Measurements from ENCODE around the gene PIK3CG.
"Not testable (repeated sequence)": the region's sequence is repeated elsewhere in the genome, so short reads cannot be mapped to it uniquely, and the experiment has no call there.

Gene PIK3CG

DNA sequence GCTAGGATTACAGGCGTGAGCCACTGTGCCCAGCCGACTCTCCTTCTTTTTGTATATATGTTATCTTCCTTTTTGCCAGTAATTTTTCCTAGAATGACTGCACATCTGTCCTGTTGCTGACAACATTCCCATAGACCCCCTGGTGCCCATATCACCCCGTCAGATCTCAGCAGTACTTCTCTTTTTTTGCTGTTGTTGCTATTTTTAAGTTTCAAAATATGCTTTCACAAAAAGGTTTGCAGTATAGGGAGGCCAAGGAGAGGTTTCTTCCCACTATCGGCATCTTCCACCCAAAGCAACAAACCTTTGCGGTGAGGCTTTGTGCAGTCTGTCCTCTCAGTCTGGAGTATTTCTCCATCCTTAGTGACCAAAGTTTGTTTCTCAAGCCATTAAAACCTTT, 23.1 kb downstream of the PIK3CG start:
- DNase-seq: no peak

DNA sequence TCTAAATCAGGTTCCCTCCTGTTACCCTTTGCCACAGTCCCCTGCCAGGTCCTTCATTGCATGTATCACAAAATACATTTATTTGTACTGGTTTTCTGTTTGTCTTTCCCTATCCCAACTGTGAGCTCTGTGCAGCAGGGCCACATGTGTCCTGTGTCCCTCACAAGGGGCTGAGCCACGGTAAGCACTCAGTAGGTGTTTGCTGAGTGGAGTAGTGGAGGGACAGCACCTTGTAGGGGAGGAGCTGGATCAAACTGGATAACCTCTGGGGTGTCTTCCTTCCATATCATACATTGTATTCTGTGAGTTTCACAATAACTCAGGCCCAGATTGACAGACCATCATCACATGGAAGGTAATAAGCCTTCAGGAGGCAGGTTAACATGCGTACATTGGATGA, 25.9 kb downstream of the PIK3CG start:
- no peak for DNase-seq

DNA sequence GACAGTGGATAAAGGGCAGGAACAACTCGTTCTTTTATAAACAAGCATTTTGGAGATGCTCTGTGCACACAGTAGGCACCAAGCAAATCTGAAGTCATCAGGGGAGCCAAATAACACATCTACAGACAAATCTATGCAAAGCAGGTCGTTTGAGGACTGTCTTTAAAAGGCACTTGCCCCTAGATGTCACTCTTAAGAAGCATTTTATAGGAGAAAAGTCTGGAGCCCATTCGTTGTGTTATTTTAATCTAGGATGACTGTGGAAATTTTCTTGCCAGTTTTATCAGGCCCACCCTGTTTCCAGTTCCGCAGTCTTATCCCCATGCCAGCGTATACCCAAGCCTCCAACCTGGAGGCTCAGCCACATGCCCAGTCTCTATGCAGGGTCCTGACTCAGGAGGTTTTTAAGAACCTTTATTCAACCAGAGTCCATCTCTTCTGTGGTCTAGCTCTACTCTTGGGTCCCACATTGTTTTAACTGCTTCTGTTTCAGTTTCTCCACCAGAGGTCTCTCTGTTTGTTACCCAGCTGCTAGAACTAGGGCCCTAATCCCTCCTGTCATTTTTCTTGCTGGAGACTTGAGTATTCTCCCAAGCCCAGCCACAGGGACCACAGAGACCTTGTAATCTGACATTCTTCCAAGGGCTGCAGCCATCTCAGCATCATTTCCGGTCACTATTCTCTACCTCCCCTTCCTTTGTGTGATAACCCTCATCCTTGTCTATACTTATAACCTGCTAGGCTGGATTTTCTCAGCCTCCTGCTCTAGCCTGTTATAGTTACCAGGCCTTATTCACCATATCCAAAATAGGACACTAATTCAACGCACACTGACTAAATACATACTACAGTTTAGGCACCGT, 26.7 kb downstream of the PIK3CG start:
- DNase-seq: no peak

DNA sequence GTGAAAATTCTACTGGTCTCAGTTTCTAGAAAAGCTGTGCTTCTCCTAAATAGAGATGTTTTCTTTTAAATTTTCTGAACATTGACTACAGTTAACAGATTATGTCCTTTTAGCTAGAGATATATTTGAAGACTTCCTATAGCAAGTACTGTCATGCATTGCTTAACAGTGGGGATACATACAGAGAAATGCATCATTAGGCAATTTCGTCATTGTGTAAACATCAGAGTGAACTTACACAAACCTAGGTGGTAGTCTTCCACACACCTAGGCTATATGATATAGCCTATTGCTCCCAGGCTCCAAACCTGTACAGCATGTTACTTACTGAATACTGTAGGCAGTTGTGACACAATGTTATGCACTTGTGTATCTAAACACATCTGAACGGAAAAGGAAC, 28.5 kb downstream of the PIK3CG start:
- DNase-seq: no peak

DNA sequence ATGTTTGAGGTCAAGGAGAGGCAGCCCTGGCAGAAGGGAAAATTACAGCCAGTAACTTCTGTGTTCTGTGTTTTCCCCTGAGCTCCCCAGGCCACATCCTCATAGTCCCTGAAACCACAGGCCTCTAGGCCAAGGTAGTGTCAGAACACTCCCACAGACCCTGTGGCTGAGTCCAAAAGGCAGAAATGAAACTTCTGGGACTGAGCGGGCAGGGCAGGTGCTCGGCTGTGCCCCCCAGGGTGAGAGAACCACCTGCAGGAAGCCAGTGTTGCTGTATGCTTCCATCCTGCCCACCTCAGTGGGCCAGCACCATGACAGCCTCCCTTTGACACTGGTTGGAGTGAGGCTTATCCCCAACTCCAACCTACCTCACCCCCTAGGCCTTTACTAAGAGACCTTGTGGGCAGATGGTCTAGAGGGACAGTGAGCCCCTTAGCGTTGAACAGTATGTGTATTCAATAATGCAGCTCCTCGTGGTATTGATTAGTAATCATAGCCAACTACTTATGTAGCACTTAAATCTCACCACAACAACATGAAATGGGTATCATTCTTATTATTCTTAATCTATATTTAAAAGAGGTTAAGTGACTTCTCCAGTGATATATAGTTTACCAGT, 30.3 kb downstream of the PIK3CG start:
- DNase-seq: no peak

DNA sequence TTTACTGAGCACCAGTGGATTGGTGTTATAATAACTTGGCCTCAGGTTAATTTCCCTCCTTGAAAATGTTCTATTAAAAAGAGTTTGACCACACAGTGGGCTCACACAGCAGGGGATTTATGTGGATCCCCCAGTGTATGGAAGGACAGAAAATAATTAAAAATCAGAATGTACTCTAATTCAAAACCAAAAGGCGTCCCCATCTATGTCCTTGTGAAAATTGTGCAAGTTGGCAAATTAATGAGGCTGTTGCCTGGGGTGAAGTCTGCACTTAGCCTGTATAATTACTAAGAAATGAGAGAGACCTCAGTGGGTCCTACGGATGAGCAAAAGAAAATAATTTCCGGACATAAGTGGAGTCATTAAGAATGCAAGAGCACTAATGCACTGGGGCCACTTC, 31.1 kb downstream of the PIK3CG start:
- no peak for DNase-seq

DNA sequence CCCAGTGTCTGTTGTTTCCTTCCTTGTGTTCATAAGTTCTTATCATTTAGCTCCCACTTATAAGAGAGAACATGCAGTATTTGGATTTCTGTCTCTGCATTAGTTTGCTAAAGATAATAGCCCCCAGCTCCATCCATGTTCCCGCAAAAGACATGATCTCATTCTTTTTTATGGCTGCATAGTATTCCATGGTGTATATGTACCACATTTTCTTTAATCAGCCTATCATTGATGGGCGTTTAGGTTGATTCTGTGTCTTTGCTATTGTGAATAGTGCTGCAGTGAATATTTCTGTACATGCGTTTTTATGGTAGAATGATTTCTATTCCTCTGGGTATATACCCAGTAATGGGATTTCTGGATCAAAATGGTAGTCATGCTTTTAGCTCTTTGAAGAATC, 32.5 kb downstream of the PIK3CG start:
- not testable (repeated sequence) for DNase-seq

DNA sequence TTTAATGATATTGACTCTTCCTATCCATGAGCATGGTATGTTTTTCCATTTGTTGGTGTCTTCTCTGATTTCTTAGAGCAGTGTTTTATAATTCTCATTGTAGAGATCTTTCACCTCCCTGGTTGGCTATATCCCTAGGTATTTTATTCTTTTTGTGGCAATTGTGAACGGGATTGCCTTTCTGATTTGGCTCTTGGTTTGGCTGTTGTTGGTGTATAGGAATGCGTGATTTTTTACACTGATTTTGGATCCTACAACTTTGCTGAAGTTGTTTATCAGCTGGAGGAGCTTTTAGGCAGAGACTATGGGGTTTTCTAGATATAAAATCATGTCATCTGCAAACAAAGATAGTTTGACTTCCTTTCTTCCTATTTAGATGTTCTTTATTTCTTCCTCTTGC, 33.9 kb downstream of the PIK3CG start:
- DNase-seq: not testable (repeated sequence)

DNA sequence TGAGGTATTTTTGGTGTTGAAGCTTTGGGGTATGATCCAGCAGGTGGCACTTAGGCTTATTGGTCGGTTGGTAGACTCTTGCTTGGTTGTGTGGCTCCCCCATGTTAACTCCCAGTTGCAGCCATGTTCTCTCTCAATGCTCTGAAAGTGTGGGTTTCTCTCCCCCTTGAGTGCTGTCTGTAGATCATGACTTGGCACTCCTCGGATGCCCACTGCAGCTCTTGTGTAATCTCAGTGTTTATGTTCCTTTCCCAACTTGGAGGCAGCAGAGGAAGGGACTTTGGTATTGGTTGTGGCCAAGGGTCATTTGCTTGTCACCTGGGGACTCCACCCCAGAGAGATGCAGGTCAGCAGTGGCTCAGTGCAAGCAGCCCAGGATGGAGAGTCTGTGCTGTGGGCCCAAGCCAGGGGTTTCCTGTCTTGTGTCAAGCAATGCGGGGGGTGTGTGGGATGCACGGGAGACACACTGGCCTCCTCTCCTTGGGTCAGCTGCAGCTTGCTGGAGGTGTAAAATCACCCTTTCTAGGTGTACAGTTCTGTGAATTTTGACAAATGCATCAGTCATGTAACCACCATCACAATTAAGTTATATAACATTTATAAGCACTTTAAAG, 36.9 kb downstream of the PIK3CG start:
- DNase-seq: no peak

DNA sequence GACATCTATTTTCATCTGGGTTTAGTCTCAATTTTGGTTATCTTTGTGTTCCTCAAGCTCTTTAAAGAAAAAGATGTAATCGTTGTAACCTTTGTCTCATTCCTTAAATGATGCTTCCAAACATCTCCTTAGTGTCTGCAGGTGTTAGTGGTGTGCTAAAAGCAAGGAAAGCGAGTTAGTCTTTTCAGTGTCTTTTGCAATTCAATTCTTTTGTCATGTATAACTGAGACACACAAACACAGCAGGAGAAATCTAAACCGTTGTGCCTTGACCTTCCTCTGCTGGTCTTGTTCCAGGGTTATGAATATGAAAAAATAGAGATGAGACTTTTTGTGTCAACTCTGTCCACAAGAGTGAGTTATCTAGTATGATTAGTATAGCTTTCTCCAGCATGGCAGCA, 40.7 kb downstream of the PIK3CG start:
- DNase-seq: no peak

DNA sequence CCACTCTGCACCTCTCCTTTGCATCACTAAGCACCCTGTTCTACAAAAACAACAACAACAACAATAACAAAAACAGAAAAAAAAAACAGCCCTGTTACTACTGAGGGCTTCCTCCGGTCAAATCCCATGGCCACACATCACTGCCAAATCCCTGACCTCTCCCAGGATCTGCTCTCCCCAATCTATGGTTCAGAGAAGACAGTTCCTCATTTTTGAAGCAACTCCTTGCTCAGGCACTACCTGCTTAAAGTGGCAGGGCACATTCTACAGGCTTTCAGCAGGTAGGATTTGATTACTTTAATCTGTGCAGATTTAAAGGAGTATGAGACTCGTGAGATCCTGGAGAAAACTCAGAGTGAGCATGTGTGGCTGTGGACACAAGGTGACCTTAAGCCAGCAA, 46.9 kb downstream of the PIK3CG start:
- DNase-seq: no peak

DNA sequence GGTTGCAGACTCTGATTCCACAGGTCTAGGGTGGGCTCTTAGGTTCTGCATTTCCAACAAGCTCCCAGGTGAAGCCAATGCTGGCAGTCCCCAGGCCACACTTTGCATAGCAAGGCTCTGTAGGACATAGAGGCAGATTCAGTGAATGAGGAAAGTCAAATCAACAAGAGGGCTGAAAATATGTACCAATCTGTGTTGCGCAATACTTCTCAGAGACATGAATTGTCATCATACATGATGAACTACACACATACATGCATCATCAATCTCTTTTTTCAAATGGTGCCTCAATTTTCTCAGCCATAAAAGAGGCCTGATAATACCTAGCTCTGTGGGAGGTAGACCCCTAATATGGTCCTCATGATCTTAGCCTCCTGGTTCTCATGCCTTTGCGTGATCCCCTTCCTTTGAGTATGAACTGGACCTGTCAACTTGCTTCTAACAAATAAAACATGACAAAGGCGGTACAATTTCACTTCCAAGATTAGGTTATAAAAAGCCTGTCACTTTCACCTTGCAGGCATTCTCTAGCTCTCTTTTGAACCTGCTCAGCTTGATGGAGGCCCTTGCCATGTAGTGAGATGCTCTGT, 49.0 kb downstream of the PIK3CG start:
- DNase-seq: no peak

DNA sequence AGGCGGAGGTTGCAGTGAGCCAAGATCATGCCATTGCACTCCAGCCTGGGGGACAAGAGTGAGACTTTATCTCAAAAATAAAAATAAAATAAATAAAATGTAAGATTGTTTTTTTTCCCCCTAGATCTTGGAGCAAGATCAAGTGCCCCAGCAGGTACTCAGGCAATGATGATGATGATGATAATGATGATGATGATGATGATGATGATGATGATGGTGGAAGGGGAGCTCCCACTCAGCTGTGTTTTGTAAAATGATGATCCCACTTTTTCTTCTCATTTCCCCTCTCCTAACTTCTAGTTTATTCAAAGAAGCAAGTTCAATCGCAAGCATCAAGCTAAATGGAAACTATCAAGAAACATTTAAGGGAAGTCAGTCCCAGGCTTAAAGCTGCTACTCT, 50.3 kb downstream of the PIK3CG start:
- DNase-seq: no peak

DNA sequence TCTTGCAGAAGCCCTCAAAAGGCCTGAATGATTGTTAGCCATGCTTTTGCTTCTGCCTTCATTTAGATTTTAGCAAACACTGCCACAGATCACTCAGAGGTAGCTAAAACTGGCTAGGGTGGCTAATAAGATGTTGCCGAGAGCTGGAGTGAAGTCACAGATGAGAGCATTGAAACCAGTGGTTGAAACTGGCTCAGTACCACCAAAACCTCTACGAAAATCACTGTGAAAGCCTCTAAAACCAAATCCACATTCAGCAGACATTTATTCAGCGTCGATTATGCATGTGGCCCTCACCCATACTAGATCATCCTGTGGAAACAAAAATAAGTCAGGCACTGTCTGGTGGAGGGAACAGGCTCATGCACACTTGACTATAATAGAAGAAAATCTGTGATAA, 50.8 kb downstream of the PIK3CG start:
- DNase-seq: no peak

DNA sequence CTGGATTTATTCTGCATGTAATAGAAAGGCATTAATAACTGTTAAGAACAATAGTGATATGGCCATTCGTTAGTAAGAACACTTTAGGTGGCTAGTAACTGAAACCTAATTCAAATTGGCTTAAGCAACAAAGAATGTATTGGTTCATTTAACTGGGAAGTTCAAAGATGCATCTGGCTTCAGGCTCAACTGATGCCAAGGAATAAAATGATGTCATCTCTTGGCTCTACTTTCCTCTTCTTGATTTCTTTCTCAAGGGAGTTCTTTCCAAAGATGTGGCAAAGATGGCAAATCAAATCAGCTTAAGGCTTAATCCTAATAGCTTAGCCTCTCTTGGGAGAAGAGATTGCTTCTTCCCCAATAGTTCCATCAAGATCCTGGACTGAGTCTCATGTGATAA, 51.6 kb downstream of the PIK3CG start:
- no peak for DNase-seq

DNA sequence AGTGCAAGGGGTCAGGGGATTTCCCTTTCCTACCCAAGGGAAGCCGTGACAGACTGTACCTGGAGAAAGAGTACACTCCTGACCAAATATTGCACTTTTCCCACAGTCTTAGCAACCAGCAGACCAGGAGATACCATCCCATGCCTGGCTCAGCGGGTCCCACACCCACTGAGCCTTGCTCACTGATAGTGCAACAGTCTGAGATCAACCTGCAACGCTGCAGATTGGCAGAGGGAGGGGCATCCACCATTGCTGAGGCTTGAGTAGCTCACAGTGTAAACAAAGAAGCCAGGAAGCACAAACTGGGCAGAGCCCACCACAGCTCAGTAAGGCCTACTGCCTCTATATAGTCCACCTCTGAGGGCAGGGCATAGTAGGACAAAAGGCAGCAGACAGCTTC, 53.9 kb downstream of the PIK3CG start:
- no peak for DNase-seq

DNA sequence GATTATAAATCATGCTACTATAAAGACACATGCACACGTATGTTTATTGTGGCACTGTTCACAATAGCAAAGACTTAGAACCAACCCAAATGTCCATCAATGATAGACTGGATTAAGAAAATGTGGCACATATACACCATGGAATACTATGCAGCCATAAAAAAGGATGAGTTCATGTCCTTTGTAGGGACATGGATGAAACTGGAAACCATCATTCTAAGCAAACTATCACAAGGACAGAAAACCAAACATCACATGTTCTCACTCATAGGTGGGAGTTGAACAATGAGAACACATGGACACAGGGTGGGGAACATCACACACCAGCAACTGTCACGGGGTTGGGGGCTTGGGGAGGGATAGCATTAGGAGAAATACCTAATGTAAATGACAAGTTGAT, 59.4 kb downstream of the PIK3CG start:
- not testable (repeated sequence) for DNase-seq

DNA sequence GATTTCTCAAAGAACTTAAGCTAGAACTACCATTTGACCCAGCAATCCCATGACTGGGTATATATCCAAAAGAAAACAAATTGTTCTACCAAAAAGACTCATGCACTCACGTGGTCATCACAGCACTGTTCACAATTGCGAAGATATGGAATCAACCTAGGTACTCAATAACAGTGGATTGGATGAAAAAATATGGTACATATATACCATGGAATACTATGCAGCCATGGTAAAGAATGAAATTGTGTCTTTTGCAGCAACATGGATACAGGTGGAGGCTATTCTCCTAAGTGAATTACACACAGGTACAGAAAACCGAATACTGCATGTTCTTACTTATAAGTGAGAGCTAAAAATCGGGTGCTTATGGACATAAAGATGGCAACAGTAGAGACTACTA, 61.8 kb downstream of the PIK3CG start:
- DNase-seq: no peak

DNA sequence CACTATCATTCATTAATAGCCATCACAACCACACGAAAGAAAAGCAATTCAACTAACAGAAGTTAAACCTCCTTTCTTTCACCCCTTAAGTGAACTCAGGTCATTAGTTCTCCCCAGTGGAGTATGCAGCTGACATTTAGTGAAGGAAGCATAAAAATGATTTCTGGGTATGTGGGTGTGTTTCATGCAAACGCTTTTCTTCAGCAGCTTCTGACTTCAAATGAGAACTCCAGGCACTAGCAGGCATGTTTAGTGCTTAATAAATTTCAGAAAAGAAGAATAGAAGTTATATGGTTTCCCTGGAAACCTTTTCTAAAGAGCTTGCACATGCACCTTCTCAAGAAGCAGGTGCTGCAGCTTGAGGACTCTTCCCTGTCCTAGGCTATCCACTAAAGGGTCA, 62.5 kb downstream of the PIK3CG start:
- no peak for DNase-seq

DNA sequence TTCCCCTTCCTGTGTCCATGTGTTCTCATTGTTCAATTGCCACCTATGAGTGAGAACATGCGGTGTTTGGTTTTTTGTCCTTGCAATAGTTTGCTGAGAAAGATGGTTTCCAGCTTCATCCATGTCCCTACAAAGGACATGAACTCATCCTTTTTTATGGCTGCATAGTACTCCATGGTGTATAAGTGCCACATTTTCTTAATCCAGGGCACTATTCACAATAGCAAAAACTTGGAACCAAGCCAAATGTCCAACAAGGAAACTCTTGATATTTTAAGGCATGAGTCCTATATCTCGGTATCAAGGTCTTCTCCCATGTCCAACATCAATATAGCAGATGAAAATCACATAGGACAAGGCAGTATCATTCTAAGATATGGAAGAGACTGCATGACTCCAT, 64.5 kb downstream of the PIK3CG start:
- DNase-seq: not testable (repeated sequence)

DNA sequence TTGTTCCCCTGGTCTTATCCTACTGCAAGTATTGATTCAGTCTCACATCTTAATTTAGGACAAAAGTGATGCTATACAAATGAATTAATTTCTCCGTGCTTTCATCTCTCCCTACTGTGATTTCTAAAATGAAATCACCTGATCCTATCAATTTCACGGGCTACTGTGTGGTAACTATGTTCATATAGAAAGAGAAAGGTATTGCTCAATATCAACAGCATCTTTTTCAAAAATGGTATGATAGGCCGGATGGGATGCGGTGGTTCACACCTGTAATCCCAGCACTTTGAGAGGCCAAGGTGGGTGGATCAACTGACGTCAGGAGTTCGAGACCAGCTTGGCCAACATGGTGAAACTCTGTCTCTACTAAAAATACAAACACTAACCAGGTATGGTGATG, 71.2 kb downstream of the PIK3CG start:
- DNase-seq: no peak

DNA sequence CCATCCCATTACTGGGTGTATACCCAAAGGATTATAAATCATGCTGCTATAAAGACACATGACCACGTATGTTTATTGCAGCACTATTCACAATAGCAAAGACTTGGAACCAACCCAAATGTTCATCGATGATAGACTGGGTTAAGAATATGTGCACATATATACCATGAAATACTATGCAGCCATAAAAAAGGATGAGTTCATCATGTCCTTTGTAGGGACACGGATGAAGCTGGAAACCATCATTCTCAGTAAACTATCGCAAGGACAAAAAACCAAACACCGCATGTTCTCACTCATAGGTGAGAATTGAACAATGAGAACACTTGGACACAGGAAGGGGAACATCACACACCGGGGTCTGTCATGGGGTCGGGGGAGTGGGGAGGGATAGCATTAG, 73.0 kb downstream of the PIK3CG start:
- not testable (repeated sequence) for DNase-seq

DNA sequence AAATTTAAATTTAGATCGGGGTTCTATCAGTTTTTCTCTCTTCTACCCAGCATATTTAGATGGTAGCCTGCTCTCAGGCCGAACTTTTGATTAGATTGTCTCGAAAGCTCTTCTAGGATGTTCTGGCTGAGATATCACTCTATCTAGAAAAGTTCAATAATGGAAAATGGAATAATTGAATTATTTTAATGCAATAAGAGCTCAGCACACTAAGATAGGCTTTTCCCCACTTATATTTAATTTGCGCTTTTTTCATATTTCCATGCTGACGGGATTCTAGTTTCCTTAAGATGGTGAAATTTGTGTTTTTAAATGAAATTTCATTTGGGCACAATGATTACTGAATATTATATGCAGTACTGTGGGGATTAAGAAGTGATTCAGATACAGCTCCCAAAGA, 73.7 kb downstream of the PIK3CG start:
- no peak for DNase-seq

Measured in NCI-H524 (cell line).